Loucy (cell line): ENCODE measurements around the gene NCKAP5.

ENCODE experiments used
- H2AFZ ChIP-seq: fragments of 200-600 bp; sonication (generic); 2 replicates; pipeline ENCODE4 v1.6.0; 2016; ENCODE audit warnings: antibody characterized with exemption, mild to moderate bottlenecking, low read length, moderate library complexity
- H3F3A ChIP-seq: fragments of 200-600 bp; 2 replicates; pipeline ENCODE4 v1.6.0; 2016; ENCODE audit warnings: antibody characterized with exemption, low read depth, mild to moderate bottlenecking
- H3K27me3 ChIP-seq: fragments of 200-600 bp; sonication (generic); 2 replicates; pipeline ENCODE4 v1.6.1; 2014; ENCODE audit warnings: low read length, mild to moderate bottlenecking; ENCODE audit not compliant: insufficient read depth, poor library complexity, severe bottlenecking
- H3K36me3 ChIP-seq: fragments of 200-600 bp; sonication (generic); 2 replicates; pipeline ENCODE4 v1.6.1; 2016; ENCODE audit warnings: low read length; ENCODE audit not compliant: insufficient read depth
- H3K4me1 ChIP-seq: fragments of 200-600 bp; sonication (generic); 2 replicates; pipeline ENCODE4 v1.5.1; 2014; ENCODE audit warnings: low read length, mild to moderate bottlenecking; ENCODE audit not compliant: insufficient read depth, poor library complexity, severe bottlenecking
- H3K4me2 ChIP-seq: fragments of 200-600 bp; sonication (generic); 2 replicates; pipeline ENCODE4 v1.6.0; 2014; ENCODE audit warnings: antibody characterized with exemption, low read length, low read depth, mild to moderate bottlenecking; ENCODE audit not compliant: poor library complexity, severe bottlenecking
- H3K4me3 ChIP-seq: fragments of 200-600 bp; sonication (generic); 2 replicates; pipeline ENCODE4 v1.5.1; 2014; ENCODE audit warnings: low read length, mild to moderate bottlenecking, mixed read lengths; ENCODE audit not compliant: poor library complexity, severe bottlenecking
- H3K79me2 ChIP-seq: fragments of 200-600 bp; sonication (generic); 2 replicates; pipeline ENCODE4 v1.6.1; 2014; ENCODE audit warnings: low read length; ENCODE audit not compliant: insufficient read depth
- H3K9ac ChIP-seq: fragments of 200-600 bp; sonication (generic); 2 replicates; pipeline ENCODE4 v1.6.0; 2014; ENCODE audit warnings: mild to moderate bottlenecking, low read depth, low read length, moderate library complexity; ENCODE audit not compliant: poor library complexity, severe bottlenecking
- H3K9me2 ChIP-seq: fragments of 200-600 bp; sonication (generic); replicated peaks from 2 replicates; pipeline ENCODE4 v1.6.1; 2016; ENCODE audit warnings: low read depth, low read length, mixed read lengths
- H3K9me3 ChIP-seq: fragments of 200-600 bp; sonication (generic); 2 replicates; pipeline ENCODE4 v1.6.1; 2014; ENCODE audit warnings: mild to moderate bottlenecking, antibody characterized with exemption, low read length, low read depth; ENCODE audit not compliant: insufficient read depth
- H4K20me1 ChIP-seq: fragments of 200-600 bp; sonication (generic); 2 replicates; pipeline ENCODE4 v1.6.0; 2014; ENCODE audit warnings: antibody characterized with exemption, low read length, mild to moderate bottlenecking; ENCODE audit not compliant: insufficient read depth, poor library complexity, severe bottlenecking
- CTCF ChIP-seq: fragments of 200-600 bp; sonication (generic); conservative IDR thresholded peaks from 2 replicates; pipeline ENCODE4 v1.5.1; 2014; ENCODE audit warnings: mild to moderate bottlenecking, antibody characterized with exemption, low read length
- EZH2phosphoT487 ChIP-seq: fragments of 200-600 bp; IDR thresholded peaks from 2 replicates; pipeline ENCODE4 v1.6.1; 2018; ENCODE audit warnings: antibody characterized with exemption, mild to moderate bottlenecking, moderate library complexity, borderline replicate concordance

Gene NCKAP5

GRCh38 chr2:133140620-133141019, 427.6 kb downstream of the NCKAP5 start:
- no peaks in the 10 kb centered on the region for H3K9me3 ChIP-seq
- TF ChIP-seq CTCF (no peak), EZH2phosphoT487 (no peak)
- H3K9me2 ChIP-seq: no peaks in the 10 kb centered on the region
- no peaks in the 10 kb centered on the region for H3K36me3 ChIP-seq
- H2AFZ ChIP-seq: no peak overlapping the region
- H3K27me3 ChIP-seq: no peaks in the 10 kb centered on the region
- H3K9ac ChIP-seq: no peak overlapping the region
- no peaks in the 10 kb centered on the region for H3K79me2 ChIP-seq
- H3K4me2 ChIP-seq: no peak overlapping the region
- H3K4me1 ChIP-seq: no peaks in the 10 kb centered on the region
- H3K4me3 ChIP-seq: no peak overlapping the region
- H4K20me1 ChIP-seq: no peaks in the 10 kb centered on the region
- H3F3A ChIP-seq: no peaks in the 10 kb centered on the region

- TF ChIP-seq CTCF: no peak
- TF ChIP-seq EZH2phosphoT487: no peak
- Histone ChIP-seq H3K4me2 (no peak overlapping the region), H2AFZ (no peak overlapping the region), H3K79me2 (no peaks in the 10 kb centered on the region), H3K9me3 (no peaks in the 10 kb centered on the region), H3K4me3 (no peak overlapping the region), H3F3A (no peaks in the 10 kb centered on the region), H3K9ac (no peak overlapping the region), H3K4me1 (no peaks in the 10 kb centered on the region), H4K20me1 (no peaks in the 10 kb centered on the region), H3K27me3 (no peaks in the 10 kb centered on the region), H3K36me3 (no peaks in the 10 kb centered on the region), H3K9me2 (no peaks in the 10 kb centered on the region)
Observed at GRCh38 chr2:133139847-133140533, 428.3 kb downstream of the NCKAP5 start.

- no peaks in the 10 kb centered on the region for H3K9me3 ChIP-seq
- no peaks in the 10 kb centered on the region for H3F3A ChIP-seq
- no peaks in the 10 kb centered on the region for H3K36me3 ChIP-seq
- no peak overlapping the region for H3K4me3 ChIP-seq
- no peak overlapping the region for H2AFZ ChIP-seq
- no peaks in the 10 kb centered on the region for H3K9me2 ChIP-seq
- H3K4me2 ChIP-seq: no peak overlapping the region
- H4K20me1 ChIP-seq: no peaks in the 10 kb centered on the region
- no peak for TF ChIP-seq CTCF
- no peak for TF ChIP-seq EZH2phosphoT487
- H3K27me3 ChIP-seq: no peaks in the 10 kb centered on the region
- H3K4me1 ChIP-seq: no peaks in the 10 kb centered on the region
- H3K9ac ChIP-seq: no peak overlapping the region
- no peaks in the 10 kb centered on the region for H3K79me2 ChIP-seq
Observed at GRCh38 chr2:133138693-133139092, 429.6 kb downstream of the NCKAP5 start.
